HepG2 (cell line): Measurements from ENCODE around the gene PPP1R7. TPM values are rescaled to one million over a fixed set of nuclear protein-coding genes. Genes with fewer than 3 reads are reported as not detected.

ENCODE experiments used
- ARID4A ChIP-seq: sonication (generic); formaldehyde crosslinking; IDR thresholded peaks from 2 replicates; pipeline ENCODE4 v1.5.0; 2020; ENCODE audit warnings: mild to moderate bottlenecking, missing genetic modification reagents, borderline replicate concordance
- ATF7-NPFF ChIP-seq: sonication (generic); formaldehyde crosslinking; IDR thresholded peaks from 2 replicates; pipeline ENCODE4 v1.8.1; 2023; ENCODE audit warnings: mild to moderate bottlenecking, low read depth, missing genetic modification reagents, moderate library complexity
- CENPBD1 ChIP-seq: sonication (generic); formaldehyde crosslinking; IDR thresholded peaks from 2 replicates; pipeline ENCODE4 v1.8.0; 2022; ENCODE audit warnings: missing genetic modification reagents, low read depth, mild to moderate bottlenecking, borderline replicate concordance
- DNMT1 ChIP-seq: sonication (generic); formaldehyde crosslinking; IDR thresholded peaks from 2 replicates; pipeline ENCODE4 v1.5.1; 2020; ENCODE audit warnings: mild to moderate bottlenecking, missing genetic modification reagents
- MED8 ChIP-seq: sonication (generic); formaldehyde crosslinking; IDR thresholded peaks from 2 replicates; pipeline ENCODE4 v1.8.1; 2023; ENCODE audit warnings: mild to moderate bottlenecking, missing genetic modification reagents; ENCODE audit not compliant: insufficient replicate concordance
- MTF2 ChIP-seq: sonication (generic); formaldehyde crosslinking; IDR thresholded peaks from 2 replicates; pipeline ENCODE4 v1.5.0; 2020; ENCODE audit warnings: missing genetic modification reagents, borderline replicate concordance
- NAIF1 ChIP-seq: sonication (generic); formaldehyde crosslinking; IDR thresholded peaks from 2 replicates; pipeline ENCODE4 v1.5.0; 2020; ENCODE audit warnings: mild to moderate bottlenecking, missing genetic modification reagents, borderline replicate concordance
- ZBTB42 ChIP-seq: sonication (generic); formaldehyde crosslinking; IDR thresholded peaks from 2 replicates; pipeline ENCODE4 v1.5.0; 2020; ENCODE audit warnings: mild to moderate bottlenecking, missing genetic modification reagents
- ZBTB7B ChIP-seq: sonication (generic); formaldehyde crosslinking; IDR thresholded peaks from 2 replicates; pipeline ENCODE4 v1.4.0; 2020; ENCODE audit warnings: missing genetic modification reagents
- ZNF337 ChIP-seq: sonication (generic); formaldehyde crosslinking; IDR thresholded peaks from 2 replicates; pipeline ENCODE4 v1.5.1; 2020; ENCODE audit warnings: missing genetic modification reagents, low read depth, mild to moderate bottlenecking, borderline replicate concordance
- ZNF510 ChIP-seq: sonication (generic); formaldehyde crosslinking; IDR thresholded peaks from 2 replicates; pipeline ENCODE4 v1.4.0; 2020; ENCODE audit warnings: low read depth, mild to moderate bottlenecking, missing genetic modification reagents
- ZNF740 ChIP-seq: sonication (generic); formaldehyde crosslinking; IDR thresholded peaks from 2 replicates; pipeline ENCODE4 v1.4.0; 2020; ENCODE audit warnings: missing genetic modification reagents
- ZNF782 ChIP-seq: sonication (generic); formaldehyde crosslinking; IDR thresholded peaks from 2 replicates; pipeline ENCODE4 v1.4.0; 2020; ENCODE audit warnings: missing genetic modification reagents, mild to moderate bottlenecking, borderline replicate concordance
- ZNF790 ChIP-seq: sonication (generic); formaldehyde crosslinking; IDR thresholded peaks from 2 replicates; pipeline ENCODE4 v1.8.0; 2022; ENCODE audit warnings: missing genetic modification reagents, mild to moderate bottlenecking, borderline replicate concordance
- ZSCAN21 ChIP-seq: sonication (generic); formaldehyde crosslinking; IDR thresholded peaks from 2 replicates; pipeline ENCODE4 v1.8.0; 2022; ENCODE audit warnings: mild to moderate bottlenecking, missing genetic modification reagents, moderate library complexity, borderline replicate concordance
- polyA plus RNA-seq, 8 experiments: library from polyadenylated mRNA; depleted of rRNA in 3 of 8; stranded (reverse) in 7 of 8; unstranded in 1 of 8; fragments of >200 nt; fragmentation: Illumina TruSeq in 4 of 8; extraction: Trizol in 4 of 8; gene quantifications; 2 replicates each; pipeline versions ENCODE4 v1.2.1 to v1.2.3, GENCODE V29; 2011 to 2016; ENCODE audit warnings: low read depth in 4 of 8, missing spikeins in 1 of 8, mixed read lengths in 1 of 8; ENCODE audit not compliant: insufficient read depth in 1 of 8
- total RNA-seq, 5 experiments: library from RNA; depleted of rRNA; stranded (reverse); fragments of >200 nt; fragmentation: Illumina TruSeq; extraction: Trizol; gene quantifications; 2 replicates each; pipeline ENCODE4 v1.2.3, GENCODE V29; 2016; ENCODE audit warnings: low read depth in 1 of 5
- TF ChIP-seq, protein P1 (sequence below): sonication (generic); formaldehyde crosslinking; IDR thresholded peaks from 2 replicates; pipeline ENCODE4 v1.4.0; 2020; ENCODE audit warnings: missing genetic modification reagents, borderline replicate concordance
- TF ChIP-seq, protein P2 (sequence below): sonication (generic); formaldehyde crosslinking; IDR thresholded peaks from 2 replicates; pipeline ENCODE4 v1.4.0; 2020; ENCODE audit warnings: mild to moderate bottlenecking, missing genetic modification reagents

PPP1R7 gene
- total and polyA plus RNA-seq, 2 of the 13 experiments (the other 11 are each of a cell fraction or from before 2014, with no cell fraction given): 33.3 to 67.9 TPM

DNA sequence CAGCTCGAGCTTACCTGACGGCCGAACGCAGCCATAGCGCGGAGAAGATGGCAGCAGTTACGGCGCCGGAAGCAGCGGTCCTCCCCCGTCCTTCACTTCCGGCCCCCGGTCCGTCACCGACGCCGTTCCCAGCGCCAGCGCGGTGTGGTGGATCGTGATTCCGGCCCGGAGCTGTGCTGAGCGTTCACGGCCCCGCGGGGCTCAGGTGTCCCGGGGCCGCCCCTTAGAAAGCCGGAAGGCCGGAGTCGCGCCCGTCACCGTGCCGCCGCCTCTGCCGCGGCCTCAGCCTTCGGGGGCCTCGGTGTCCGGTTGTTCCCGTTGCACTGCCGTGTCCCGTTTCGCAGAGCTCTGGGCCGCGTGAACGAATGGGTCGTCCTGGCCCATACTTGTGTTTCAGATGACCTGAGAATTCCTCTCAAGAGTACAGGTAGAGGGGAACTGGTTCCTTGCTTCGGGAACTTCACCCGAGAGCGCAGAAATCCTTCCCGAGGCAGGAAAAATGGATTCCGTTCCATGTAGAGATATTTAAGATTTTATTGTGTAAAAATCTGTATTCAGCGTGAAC lies 47.9 kb upstream of the PPP1R7 start, which contains the start of gene MTERF4 (continued):
- TF ChIP-seq, protein P1, sequence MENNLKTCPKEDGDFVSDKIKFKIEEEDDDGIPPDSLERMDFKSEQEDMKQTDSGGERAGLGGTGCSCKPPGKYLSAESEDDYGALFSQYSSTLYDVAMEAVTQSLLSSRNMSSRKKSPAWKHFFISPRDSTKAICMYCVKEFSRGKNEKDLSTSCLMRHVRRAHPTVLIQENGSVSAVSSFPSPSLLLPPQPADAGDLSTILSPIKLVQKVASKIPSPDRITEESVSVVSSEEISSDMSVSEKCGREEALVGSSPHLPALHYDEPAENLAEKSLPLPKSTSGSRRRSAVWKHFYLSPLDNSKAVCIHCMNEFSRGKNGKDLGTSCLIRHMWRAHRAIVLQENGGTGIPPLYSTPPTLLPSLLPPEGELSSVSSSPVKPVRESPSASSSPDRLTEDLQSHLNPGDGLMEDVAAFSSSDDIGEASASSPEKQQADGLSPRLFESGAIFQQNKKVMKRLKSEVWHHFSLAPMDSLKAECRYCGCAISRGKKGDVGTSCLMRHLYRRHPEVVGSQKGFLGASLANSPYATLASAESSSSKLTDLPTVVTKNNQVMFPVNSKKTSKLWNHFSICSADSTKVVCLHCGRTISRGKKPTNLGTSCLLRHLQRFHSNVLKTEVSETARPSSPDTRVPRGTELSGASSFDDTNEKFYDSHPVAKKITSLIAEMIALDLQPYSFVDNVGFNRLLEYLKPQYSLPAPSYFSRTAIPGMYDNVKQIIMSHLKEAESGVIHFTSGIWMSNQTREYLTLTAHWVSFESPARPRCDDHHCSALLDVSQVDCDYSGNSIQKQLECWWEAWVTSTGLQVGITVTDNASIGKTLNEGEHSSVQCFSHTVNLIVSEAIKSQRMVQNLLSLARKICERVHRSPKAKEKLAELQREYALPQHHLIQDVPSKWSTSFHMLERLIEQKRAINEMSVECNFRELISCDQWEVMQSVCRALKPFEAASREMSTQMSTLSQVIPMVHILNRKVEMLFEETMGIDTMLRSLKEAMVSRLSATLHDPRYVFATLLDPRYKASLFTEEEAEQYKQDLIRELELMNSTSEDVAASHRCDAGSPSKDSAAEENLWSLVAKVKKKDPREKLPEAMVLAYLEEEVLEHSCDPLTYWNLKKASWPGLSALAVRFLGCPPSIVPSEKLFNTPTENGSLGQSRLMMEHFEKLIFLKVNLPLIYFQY (CRISPR knock-in tag): peak; percentile 98
- TF ChIP-seq MED8 (CRISPR knock-in tag) (peak; percentile 93), ZNF510 (peak; percentile 68), ZSCAN21 (CRISPR knock-in tag) (peak; percentile 99), ATF7-NPFF (peak; percentile 98), DNMT1 (CRISPR knock-in tag) (peak; percentile 100), NAIF1 (CRISPR knock-in tag) (peak; percentile 89), ZNF782 (CRISPR knock-in tag) (peak; percentile 93), ZNF790 (CRISPR knock-in tag) (peak; percentile 99), ZNF337 (CRISPR knock-in tag) (peak; percentile 98), ARID4A (CRISPR knock-in tag) (peak; percentile 99), ZNF740 (CRISPR knock-in tag) (peak; percentile 82), ZBTB42 (no peak; the same call in 1 of the 2 replicates), CENPBD1 (0 out of 2 replicates have a peak, but pooled peaks have one; percentile 69), ZBTB7B (CRISPR knock-in tag) (peak; percentile 97), MTF2 (CRISPR knock-in tag) (peak; percentile 94; the same call in 1 of the 2 replicates)
- TF ChIP-seq, protein P2, sequence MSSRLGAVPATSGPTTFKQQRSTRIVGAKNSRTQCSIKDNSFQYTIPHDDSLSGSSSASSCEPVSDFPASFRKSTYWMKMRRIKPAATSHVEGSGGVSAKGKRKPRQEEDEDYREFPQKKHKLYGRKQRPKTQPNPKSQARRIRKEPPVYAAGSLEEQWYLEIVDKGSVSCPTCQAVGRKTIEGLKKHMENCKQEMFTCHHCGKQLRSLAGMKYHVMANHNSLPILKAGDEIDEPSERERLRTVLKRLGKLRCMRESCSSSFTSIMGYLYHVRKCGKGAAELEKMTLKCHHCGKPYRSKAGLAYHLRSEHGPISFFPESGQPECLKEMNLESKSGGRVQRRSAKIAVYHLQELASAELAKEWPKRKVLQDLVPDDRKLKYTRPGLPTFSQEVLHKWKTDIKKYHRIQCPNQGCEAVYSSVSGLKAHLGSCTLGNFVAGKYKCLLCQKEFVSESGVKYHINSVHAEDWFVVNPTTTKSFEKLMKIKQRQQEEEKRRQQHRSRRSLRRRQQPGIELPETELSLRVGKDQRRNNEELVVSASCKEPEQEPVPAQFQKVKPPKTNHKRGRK (CRISPR knock-in tag): peak; percentile 87
